GM18907 (cell line): ENCODE results near the gene GNL2.

Source experiments
- ATAC-seq: cut with Tn5 transposase; IDR thresholded peaks from one replicate; pipeline ENCODE4 v1.9.1; 2021; ENCODE audit warnings: mild to moderate bottlenecking, moderate library complexity; ENCODE audit not compliant: unreplicated experiment

GNL2 gene

DNA sequence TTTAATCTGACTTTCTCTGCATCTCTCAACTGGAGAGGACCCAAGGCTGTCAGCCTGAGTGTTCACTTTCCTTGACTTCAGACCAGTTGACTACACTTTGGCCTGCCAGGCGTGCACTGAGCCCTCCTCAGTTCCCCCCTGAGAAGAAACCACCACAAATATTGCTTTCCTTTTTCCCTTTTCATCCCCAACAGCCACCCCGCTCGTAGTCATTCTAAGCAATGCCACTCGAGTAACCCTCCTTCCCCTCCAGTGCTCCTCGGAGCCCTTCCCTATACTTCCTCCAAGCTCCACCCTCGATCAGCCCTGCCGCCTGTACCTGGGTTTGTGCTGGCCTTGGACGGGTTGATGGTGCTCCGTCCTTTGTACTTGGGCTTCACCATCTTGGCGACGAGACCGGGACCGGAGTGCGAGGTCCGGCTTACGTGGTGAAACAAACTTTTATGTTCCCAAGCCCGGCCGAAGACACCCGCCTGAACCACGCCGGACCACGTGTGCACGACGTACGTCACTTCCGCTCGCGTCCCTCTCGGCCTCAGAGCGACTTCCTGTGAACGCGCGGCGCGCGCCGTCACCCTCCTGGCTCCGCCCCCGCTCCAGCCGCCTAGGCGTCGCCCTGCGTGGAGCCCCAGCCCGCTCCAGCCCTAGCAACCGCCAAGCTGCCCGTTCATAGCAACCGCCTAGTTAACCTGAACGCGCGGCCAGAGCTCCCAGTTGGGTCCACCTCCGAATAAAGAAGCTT lies at the start of gene GNL2:
GNL2 (minus strand) TSS at position 498 of the 742 bp plus-strand sequence; CDS start at position 383, 115 bp downstream.
- ATAC-seq = peak; percentile 96

DNA sequence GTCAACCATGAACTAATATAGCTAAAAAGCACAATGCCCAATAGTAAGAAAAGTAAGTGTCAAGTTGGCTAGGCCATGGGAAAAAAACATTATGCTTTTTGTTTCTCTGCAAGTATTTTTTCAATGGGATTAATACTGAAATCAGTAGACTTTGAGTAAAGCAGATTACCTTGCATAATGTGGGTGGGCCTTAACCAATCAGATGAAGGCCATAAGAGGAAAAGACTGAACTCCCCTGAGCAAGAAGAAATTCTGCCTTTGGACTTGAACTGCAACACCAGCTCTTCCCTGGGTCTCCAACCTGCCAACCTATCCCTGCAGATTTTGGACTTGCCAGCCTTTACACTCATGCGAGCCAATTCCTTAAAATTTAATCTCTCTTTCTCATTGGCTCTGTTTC lies 45.3 kb upstream of the GNL2 start:
- no peak for ATAC-seq

DNA sequence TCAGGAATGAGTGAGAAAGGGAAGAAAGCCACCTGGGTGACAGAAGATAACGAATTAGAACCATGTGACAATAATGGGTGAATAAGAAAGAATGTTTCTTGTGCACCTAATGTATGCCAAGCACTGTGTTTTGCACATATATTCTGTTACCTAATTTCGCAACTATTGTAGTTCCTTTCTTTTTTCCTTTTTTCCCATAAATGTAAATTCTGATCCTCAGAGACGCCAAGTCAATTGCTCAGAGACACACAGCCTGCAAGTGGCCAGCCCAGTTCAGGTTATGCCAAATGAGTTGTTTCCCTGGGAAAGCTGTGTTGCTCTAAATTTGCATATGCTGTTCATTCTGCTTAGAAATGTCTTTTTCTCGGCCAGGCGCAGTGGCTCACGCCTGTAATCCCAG lies 40.7 kb upstream of the GNL2 start:
- ATAC-seq = no peak

DNA sequence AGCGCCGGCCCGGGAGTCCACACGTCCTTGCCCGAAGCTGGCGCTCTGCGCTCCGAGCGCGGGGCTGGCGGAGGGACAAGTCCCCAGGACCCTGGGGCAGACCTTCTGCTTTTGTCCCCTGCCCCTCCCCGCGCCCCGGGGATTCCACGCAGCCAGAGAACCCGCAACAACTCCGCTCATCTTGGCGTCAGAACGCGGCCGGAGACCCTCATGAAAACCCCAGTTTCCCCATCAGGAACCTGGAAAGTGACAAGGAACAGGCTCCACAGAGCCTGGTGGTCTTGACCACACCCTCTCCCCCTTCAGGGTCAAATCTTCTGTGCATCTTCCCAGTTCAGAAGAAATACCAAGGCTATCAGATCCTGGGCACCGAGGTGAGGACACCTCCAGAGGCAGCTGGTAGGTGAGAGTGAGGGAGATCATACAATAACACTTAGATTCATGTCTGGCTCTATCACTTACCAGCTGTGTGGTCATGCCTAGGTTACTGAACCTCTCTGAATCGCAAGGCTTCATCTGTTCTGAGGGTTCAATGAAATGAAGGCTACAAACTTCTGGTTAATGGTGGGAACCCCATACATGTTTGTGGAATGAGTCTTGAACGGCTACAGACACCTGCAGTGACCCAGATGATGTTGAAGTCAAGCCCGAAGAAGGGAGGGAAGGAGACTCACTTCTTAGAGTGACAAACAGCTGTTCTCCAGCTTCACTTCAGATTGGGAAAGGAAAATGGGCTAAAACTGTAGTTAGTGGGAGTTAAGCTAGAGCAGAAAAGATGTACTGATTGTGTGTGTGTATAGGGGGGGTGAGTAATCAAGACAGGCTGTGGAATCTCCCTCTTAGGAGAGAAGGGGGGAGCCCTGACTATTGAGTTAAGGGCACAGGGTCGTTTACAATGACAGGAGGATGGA lies 39.5 kb upstream of the GNL2 start:
- ATAC-seq = no peak

DNA sequence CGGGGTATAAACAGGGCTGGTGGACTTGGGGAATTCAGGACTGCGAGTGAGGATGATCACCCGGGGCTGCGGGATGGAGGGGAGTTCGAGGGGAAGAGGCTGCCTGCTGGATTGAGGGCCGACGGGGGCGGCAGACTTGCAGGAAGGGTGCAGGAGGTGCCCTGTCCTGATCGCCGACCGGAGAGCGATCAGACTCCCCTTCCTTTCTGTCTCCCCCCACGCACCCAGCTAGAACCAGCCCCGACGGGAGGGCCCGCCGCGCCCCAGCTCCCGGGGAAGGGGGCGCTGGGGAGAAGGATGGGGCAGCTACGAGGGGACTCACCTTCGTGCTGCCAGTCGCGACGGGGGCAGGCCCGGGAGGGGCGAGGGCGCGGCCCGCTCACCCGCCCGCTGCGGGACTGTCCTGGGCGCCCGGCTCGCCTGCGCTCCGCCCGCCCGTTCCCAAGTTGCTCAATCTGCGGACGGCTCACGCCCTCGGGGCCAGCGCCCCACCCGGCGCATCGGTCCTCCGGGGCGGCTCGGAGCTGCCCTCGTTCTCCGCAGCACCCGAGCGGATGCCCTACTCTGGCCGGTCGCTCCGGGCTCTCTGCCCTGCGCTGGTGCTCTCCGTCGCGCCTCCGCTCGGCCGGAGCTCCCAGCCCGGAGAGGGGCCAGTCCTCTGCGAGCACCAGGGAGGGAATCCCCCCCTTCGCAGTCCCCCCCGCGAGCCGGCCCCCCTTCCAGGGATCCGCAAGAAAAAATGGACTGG lies 38.7 kb upstream of the GNL2 start, which contains the start of gene RSPO1:
RSPO1 (minus strand) TSS at position 649 of the 748 bp plus-strand sequence. CDS start 5,231 bp downstream, outside the sequence.
- no peak for ATAC-seq

DNA sequence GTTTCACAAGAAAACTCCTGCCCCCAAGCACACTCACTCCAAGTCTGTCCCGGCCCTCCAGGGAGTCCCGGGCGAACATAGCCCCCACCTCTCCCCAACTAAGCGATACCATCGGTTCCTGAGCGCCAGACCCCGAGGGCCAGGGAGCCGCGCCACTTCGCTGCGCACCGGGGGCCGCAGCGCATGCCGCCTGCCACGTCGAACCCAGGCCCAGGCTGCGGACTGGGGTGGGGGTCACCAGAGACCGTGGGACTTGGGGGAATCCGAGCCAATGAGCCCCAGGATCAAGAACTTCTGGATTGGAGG lies 38.2 kb upstream of the GNL2 start:
- no peak for ATAC-seq

DNA sequence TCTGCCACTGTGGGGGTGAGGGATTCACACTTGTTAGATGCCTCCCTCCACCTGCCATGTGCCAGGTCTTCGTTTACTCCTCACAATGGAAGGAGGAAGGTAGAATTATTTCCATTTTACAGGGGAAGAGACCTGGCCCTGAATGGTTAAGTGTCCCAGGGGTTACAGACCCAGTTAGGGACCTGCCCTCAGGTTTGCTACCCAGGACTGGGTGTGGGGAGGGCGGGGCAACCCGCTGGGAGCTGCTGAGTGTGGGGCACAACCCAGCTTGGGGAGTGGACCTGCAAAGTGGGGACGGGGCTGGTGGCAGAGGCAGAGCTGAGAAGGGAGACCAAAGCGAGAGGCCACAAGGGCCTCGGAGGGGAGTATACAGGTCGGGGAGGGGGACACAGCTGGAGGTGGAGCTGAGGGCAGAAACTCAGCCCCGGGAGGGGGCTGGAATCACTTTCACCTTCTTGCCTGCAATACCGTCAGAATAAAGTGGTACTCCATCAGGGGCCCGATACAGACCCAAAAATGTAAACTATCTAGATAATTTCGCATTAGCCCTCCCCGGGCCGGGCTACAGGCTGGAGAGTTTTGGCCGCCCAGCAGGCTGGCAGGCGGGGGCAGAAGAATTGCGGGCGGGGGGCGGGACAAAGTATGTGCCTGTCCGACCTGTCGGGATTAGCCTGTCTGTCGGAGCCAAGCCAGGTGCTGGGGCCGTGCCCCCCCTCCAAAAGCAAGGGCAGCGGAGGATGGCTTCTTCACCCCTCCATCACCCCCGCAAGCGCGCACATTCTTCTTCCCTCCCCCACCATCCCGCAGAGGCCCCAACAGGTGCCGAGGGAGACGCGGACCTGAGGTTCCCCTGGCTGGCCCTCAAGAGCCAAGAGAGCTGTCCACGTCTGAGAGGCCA lies 37.6 kb upstream of the GNL2 start:
- ATAC-seq = no peak

DNA sequence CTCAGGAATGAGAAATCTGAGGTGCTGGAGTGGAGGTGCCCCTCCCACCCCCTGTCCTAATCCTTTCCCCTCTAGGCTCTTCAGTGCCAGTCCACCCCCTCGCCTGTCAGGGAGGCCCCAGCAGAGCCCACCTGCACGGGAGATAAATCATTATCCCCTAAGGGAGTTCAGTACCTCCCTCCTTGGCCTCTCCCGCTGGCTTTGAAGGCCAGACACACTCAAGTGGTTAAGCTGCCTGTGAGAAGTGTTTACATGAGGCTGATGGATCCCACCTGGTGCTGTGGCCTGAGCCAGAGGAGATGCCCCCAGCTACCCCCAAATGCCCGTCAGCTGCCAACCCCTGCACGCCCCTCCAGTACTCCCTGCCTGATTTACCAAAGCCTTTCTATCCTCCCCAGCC lies 35.3 kb upstream of the GNL2 start:
- ATAC-seq = no peak

DNA sequence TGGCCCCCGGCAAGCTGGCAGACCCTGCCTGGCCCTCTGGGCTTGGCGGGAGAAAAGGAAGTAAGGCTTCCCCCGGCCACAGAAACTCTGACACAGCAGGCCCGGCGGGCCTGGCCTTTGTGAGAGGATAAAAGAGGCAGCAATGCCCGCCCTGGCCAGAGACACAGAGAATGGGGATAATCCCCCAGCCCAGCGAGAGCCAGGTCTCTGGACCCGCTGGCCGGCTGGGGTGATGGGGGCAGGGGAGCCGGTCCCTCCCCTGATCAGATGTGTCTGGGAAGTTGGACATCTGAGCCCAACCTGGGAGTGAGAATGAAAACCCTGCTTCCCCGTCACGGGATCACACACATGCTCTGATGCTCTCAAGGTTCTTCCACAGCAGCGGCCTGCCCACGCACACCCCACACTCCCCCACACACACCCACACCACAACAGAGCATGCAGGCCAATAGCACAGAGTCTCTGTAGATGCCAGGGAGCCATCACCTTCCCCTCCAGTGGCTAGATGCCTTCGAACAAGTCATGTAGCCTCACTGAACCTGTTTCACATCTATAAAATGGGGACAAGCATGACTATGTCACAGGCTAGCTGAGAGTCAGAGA lies 34.8 kb upstream of the GNL2 start:
- ATAC-seq = no peak

DNA sequence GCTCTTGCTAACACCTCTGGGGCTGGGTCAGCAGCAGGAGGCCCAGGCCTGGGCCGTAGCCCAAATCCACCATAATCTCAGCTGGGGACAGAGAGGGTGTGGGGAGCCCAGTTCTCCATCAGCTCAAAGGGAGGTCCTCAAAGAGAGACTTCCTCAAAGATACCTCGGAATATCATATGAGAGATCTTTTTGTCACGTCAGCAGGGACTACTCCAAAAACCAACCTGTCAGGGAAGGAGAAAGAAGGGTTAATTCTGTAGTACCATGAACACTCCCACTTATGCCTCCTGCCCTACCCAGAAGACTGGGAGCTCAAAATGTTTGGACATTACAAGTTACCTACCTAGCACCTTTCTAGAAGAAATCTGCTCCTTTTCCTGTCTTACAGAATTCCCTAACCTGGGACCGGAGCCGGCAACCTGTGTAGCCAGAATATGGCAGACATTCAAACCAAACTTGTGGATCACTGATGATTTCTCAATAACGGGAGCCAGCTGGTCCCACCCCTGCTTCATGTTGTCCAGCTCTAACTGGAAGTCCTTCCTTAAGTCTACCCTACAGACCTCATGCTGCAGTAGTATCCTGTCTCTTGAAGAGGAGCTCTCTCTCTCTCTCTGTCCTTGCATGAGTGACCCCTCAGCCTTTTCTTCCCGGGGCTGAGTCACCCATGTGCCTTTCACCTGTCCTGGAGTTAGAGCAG lies 34.1 kb upstream of the GNL2 start:
- no peak for ATAC-seq

DNA sequence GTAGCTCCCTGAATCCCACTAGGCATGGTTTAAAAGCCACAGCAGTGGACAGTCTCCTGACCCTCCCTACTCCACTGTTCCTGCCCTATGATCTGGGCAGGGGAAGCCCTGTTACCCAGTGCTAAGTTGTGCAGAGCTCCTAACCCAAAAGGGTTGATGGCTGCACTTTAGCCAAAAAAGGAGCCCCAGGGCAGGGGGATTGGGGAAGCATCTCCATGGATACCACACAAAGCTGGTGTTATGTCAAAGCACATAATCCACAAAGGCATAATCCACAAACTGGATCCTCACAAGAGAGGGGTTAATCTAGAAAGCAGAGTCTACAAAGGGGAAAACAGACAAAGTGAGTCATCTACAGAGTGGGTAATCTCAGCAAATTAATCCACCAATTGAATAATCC lies 33.3 kb upstream of the GNL2 start:
- ATAC-seq = no peak

DNA sequence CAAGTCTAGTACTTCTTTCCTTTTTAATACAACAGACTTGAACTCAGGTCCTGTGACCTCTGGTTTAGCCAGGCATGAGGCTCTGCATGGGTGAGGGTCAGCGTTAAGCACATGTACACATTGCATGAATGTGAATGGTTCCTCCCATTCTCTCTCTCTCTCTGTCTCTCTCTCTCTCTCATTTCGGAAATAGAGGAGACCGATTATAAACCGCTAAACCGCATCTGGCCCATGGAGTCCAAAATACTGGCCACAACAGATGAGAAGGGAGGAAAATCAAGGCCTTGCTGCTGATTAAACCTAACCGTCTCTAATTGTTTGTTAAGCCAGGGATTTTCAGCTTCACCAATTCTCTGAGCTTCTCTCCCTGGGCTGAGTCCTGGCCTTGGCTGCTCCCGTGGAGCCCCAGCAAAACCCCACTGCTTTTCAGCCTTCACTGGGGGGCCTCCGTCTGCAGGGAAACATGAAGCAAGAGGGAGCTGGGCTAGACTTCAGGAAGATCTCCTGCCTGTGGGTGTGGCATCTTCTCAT lies 32.4 kb upstream of the GNL2 start:
- ATAC-seq = no peak

DNA sequence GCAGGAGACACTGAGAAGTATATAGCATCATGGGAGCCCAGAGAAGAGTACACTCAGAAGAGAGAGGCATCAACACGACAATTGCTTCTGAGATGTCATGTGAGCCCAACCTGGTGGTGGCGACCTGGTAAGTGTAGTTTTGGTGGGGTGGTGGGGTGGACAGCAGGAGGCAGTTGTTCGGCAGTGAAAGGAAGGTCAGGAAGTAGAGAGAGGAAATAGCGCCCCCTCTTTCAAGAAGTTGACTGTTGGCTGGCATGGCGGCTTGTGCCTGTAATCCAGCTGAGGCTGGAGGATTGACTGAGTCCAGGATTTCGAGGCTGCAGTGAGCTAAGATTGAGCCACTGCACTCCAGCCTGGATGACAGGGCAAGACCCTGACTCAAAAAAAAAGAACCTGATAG lies 26.4 kb upstream of the GNL2 start:
- no peak for ATAC-seq

DNA sequence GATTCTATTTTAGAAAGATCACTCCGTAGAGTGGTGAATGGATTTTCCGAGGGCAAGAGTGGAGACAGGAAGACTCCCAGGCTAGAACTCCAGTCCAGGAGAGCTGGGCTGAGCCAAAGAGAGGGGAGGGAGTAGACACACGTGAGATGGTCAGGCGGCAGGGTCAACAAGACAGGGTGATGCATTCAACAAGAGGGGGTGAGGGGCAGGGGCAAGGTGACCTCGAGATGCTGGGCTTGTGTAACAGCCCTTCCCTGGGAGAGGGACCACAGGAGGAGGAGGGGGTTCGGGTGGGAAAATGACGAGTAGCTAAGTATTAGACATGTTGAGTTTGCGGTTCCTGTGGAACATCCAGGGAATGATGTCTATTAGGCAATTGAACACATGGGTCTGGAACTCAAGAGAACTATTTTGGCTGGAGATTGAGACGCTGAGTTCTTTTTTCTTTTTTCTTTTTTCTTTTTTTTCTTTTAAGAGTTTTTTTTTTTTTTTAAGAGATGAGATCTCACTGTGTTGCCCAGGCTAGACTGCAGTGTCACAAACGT lies 25.7 kb upstream of the GNL2 start:
- ATAC-seq = no peak

DNA sequence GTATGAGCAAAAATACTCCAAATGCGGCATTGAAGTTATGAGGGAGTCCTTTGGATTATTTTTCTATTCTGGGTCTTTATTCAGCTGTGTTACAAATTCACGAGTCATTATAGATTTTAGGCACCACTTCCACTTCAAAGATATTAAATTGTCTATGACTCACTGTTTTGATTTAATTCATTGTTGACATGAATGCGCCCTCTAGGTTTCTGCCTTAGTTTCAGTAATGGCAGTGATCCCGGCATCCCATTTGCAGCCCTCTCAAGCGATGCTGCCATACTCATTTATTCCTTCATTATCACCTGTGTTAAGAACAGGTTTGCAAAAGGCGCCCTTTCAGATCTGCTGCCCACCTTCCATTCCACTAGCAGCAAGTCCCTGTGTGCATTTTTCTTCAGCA lies 25.0 kb upstream of the GNL2 start:
- no peak for ATAC-seq

DNA sequence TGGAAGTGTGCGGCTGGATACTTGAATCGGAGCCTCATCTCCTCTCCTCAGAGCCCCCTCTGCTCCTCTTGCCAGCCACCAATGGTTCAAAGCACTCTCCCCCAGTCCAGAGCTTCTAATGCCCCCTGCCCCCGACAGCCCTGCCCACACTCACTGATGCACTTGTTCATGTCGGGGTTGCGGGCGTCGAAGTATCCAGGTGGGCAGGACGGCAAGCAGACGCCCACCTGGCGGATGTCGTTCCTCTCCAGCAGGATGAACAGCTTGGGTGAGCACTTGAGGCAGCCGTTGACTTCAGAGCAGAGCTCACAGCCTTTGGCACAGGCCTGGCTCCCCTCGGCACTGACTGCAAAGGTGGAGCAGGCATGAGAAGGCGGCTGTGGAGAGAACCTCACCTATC lies 20.6 kb upstream of the GNL2 start:
- ATAC-seq = no peak

DNA sequence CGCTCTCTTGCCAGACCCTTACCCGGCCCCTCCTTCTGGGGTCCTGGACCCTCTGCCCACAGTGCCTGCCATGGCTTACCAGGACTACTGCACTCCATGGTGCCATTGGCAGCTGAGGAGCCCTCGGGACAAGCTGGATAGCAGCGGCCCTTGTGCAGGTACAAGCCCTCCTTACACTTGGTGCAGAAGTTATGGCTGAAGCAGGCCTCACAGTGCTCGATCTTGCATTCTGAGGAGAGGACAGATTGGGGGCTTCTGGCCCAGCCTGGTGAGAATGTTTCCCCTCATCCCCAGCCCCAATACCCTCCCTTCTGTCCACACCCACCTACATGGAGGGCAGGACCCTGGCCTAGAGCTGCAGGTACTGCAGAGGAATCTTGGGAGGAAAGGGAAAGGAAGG lies 18.4 kb upstream of the GNL2 start:
- no peak for ATAC-seq

DNA sequence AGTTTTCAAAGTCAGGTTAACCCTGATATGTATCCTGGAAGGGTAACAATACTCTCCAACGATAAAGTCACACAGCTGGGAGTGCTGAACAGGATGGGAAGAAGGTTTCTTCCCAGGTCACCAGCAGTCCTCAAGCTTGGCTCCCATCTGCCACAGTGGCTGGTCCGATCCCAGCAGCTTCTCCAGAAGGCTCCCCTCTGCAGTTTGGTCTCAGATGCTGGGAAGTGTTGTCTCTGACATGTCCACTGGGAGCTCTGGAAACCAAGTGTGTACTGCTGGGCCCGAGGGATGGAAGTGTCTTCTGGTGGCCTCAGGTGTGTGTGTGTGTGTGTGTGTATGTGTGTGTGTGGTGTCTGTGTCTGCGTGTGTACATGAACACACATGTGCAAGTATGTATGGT lies 16.4 kb upstream of the GNL2 start:
- ATAC-seq = no peak

DNA sequence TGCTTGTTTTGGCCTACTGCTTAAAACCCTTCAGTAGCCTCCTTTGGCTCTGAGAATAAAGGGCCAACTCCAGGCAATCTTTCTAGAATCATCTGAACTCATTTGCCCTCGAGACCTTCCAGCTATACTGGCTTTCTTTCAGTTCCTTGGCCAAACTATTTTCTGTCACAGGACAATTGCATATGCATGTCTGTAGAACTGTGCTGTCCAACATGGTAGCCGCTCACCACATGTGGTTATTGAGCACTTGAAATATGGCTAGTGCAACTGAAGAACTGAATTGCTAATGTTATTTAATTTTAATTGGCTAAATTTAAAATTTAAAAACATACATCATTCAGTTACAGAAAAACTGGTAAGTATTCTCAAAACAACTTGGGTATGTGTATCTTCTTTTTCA lies 14.3 kb upstream of the GNL2 start:
- no peak for ATAC-seq
